Activated naive CD8-positive, alpha-beta T cell (primary cell): ENCODE measurements around the gene FRMPD4.

Experiments used
- H3K27ac Mint-ChIP-seq: one replicate; pipeline ENCODE4 v1.8.0; 2021; ENCODE audit warnings: mixed read lengths
- H3K27me3 Mint-ChIP-seq: one replicate; pipeline ENCODE4 v1.8.0; 2021; ENCODE audit warnings: mixed read lengths
- H3K36me3 Mint-ChIP-seq: one replicate; pipeline ENCODE4 v1.8.0; 2021; ENCODE audit warnings: mixed read lengths
- H3K4me1 Mint-ChIP-seq: one replicate; pipeline ENCODE4 v1.8.0; 2021; ENCODE audit warnings: low read depth, mixed read lengths
- H3K4me3 Mint-ChIP-seq: one replicate; pipeline ENCODE4 v1.8.0; 2021; ENCODE audit warnings: mild to moderate bottlenecking, mixed read lengths
- H3K9me3 Mint-ChIP-seq: one replicate; pipeline ENCODE4 v1.8.0; 2021; ENCODE audit warnings: low read depth, mixed read lengths

Gene FRMPD4

DNA sequence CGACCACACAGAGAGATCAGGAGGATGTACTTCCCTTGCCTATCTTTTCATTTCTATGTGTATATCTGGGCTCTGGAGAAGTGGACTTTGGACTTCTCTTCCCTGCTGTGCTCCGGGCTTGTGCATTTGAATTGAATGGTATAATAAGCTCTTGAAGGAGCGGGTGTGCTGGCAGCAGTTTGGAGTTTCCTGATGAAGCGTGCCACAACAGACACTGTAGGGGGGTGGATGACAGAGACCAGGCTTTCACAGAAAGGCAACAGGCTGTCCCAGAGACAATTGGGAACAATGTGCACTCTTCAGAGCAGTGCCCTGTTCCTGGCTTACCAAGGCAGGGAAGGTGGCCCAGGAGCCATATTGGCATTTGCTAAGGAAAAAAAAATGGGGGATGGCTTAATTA, 170.1 kb downstream of the FRMPD4 start:
- Mint-ChIP-seq H3K4me1 (no peaks in the 10 kb centered on the region), H3K4me3 (no peak overlapping the region), H3K27me3 (no peaks in the 10 kb centered on the region), H3K27ac (no peak overlapping the region), H3K9me3 (no peaks in the 10 kb centered on the region), H3K36me3 (no peaks in the 10 kb centered on the region)

- no peak overlapping the region for H3K27ac Mint-ChIP-seq
- no peaks in the 10 kb centered on the region for H3K4me1 Mint-ChIP-seq
- H3K36me3 Mint-ChIP-seq, result no peaks in the 10 kb centered on the region
- no peaks in the 10 kb centered on the region for H3K27me3 Mint-ChIP-seq
- no peaks in the 10 kb centered on the region for H3K9me3 Mint-ChIP-seq
- no peak overlapping the region for H3K4me3 Mint-ChIP-seq
Observed at GRCh38 chrX:12309040-12309743, 170.9 kb downstream of the FRMPD4 start.

DNA sequence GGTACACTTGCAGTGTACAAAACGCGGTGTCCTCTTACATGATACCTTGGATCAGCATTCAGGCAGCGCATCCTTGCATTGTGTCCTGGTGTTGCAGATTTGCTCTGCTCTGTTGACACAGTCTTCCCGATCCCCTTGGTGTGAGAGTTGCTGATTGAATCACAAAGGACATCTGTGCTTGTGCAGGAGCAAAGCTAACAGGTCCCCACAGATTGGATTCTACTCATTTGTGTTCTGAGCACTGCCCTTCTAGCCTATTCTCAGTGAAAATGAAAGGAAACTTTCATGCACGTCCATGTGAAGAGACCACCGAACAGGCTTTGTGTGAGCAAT, 171.4 kb downstream of the FRMPD4 start:
- H3K27ac Mint-ChIP-seq, result no peak overlapping the region

DNA sequence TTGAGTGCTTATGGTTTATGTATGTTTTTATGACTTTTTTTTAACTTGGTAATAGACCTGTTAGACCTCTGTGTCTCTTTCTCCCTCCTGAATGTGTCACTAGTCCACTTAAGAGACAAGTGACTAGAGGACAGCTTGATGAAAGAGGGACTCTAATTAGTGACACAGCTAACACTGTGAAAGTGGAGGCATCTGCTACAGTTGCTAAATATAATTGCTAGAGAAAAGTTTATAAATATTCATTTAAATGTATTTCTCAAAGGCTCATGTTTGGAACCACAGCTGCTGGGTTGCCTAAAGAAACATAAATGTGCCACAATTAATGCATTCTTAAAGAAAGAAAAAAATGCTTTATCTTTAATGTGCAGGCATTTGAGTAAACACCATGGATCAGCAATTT, 176.4 kb downstream of the FRMPD4 start:
- no peaks in the 10 kb centered on the region for H3K36me3 Mint-ChIP-seq
- no peaks in the 10 kb centered on the region for H3K27me3 Mint-ChIP-seq
- no peaks in the 10 kb centered on the region for H3K9me3 Mint-ChIP-seq

More for the DNA sequence above, 171.4 kb downstream of the FRMPD4 start:
- no peaks in the 10 kb centered on the region for H3K27me3 Mint-ChIP-seq
- no peaks in the 10 kb centered on the region for H3K9me3 Mint-ChIP-seq
- no peaks in the 10 kb centered on the region for H3K4me1 Mint-ChIP-seq
- H3K4me3 Mint-ChIP-seq, result no peak overlapping the region
- no peaks in the 10 kb centered on the region for H3K36me3 Mint-ChIP-seq

DNA sequence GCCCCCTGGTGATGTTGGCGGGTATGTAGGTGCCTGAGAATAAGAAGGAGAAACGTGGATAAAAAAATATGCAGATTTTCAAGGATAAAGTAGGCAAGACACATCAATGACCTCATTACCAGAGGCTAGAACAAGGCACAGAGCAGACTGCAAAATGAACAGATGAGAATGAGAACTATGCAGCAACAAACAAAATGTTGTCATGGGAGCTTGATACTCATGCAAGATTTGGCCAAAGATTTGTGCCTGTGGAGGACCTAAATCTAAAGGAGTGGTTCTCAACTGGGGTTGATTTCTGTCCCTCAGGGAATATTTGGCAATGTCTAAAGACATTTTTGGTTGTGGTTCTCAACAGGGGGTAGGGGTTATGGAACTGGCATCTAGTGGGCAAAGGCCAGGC, 177.3 kb downstream of the FRMPD4 start:
- H3K9me3 Mint-ChIP-seq, result no peaks in the 10 kb centered on the region
- H3K36me3 Mint-ChIP-seq, result no peaks in the 10 kb centered on the region
- no peak overlapping the region for H3K27ac Mint-ChIP-seq
- no peaks in the 10 kb centered on the region for H3K4me1 Mint-ChIP-seq
- no peak overlapping the region for H3K4me3 Mint-ChIP-seq
- no peaks in the 10 kb centered on the region for H3K27me3 Mint-ChIP-seq

More for the DNA sequence above, 176.4 kb downstream of the FRMPD4 start:
- Mint-ChIP-seq H3K4me3 (no peak overlapping the region), H3K27ac (no peak overlapping the region), H3K4me1 (no peaks in the 10 kb centered on the region)

- Mint-ChIP-seq H3K27ac (no peak overlapping the region), H3K4me1 (no peaks in the 10 kb centered on the region), H3K27me3 (no peaks in the 10 kb centered on the region), H3K4me3 (no peak overlapping the region), H3K9me3 (no peaks in the 10 kb centered on the region), H3K36me3 (no peaks in the 10 kb centered on the region)
Observed at GRCh38 chrX:12319003-12319519, 180.8 kb downstream of the FRMPD4 start.

GRCh38 chrX:12319992-12320391, 181.7 kb downstream of the FRMPD4 start:
- H3K4me3 Mint-ChIP-seq, result no peak overlapping the region
- H3K9me3 Mint-ChIP-seq, result no peaks in the 10 kb centered on the region
- no peak overlapping the region for H3K27ac Mint-ChIP-seq
- no peaks in the 10 kb centered on the region for H3K27me3 Mint-ChIP-seq
- no peaks in the 10 kb centered on the region for H3K36me3 Mint-ChIP-seq
- H3K4me1 Mint-ChIP-seq, result no peaks in the 10 kb centered on the region

GRCh38 chrX:12322031-12322430, 183.8 kb downstream of the FRMPD4 start:
- H3K27ac Mint-ChIP-seq, result no peak overlapping the region
- no peaks in the 10 kb centered on the region for H3K4me1 Mint-ChIP-seq
- H3K27me3 Mint-ChIP-seq, result no peaks in the 10 kb centered on the region
- H3K9me3 Mint-ChIP-seq, result no peaks in the 10 kb centered on the region
- H3K4me3 Mint-ChIP-seq, result no peak overlapping the region
- H3K36me3 Mint-ChIP-seq, result no peaks in the 10 kb centered on the region

DNA sequence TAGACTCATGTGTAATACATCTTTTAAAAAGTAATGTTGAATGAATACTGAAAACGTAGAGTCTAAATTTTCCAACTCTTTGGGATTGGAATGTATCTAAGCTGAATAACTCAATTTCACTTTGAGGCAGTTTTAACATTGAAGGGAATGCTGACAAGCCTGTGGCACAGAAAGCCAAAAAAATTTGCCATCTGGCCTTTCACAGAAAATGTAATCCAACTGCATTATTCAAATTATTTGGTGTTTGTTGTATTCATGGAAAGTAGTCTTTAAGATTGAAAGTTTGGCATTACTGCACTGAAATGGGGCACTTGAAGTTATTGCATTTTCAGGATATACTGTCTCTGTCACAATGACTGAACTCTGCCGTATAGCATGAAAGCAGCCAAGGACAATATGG, 186.9 kb downstream of the FRMPD4 start:
- Mint-ChIP-seq H3K4me1 (no peaks in the 10 kb centered on the region), H3K27me3 (peaks cover 1% of the 10 kb centered on the region), H3K36me3 (no peaks in the 10 kb centered on the region), H3K9me3 (no peaks in the 10 kb centered on the region), H3K27ac (no peak overlapping the region), H3K4me3 (no peak overlapping the region)

DNA sequence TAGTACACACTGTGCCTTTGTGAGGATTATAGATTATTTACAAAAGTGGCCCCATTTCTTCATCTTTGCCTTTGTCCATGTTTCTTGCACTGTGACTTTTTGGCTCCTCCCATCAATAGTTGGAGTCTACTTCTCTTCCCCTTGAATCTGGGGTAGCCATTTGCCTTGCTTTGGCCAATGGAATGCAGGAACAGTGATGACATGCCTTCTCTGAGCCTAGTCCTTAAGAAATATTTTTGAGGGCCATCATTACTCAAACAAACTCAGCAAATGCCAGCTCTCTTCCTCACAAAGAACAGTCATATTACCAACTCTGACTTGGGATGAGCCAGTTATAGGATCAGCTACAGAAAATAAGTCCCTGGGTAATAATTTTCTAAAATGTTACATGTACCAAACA, 189.6 kb downstream of the FRMPD4 start:
- H3K27ac Mint-ChIP-seq, result no peak overlapping the region
- no peaks in the 10 kb centered on the region for H3K4me1 Mint-ChIP-seq
- peaks cover 1% of the 10 kb centered on the region for H3K27me3 Mint-ChIP-seq
- H3K36me3 Mint-ChIP-seq, result no peaks in the 10 kb centered on the region
- no peaks in the 10 kb centered on the region for H3K9me3 Mint-ChIP-seq
- no peak overlapping the region for H3K4me3 Mint-ChIP-seq

DNA sequence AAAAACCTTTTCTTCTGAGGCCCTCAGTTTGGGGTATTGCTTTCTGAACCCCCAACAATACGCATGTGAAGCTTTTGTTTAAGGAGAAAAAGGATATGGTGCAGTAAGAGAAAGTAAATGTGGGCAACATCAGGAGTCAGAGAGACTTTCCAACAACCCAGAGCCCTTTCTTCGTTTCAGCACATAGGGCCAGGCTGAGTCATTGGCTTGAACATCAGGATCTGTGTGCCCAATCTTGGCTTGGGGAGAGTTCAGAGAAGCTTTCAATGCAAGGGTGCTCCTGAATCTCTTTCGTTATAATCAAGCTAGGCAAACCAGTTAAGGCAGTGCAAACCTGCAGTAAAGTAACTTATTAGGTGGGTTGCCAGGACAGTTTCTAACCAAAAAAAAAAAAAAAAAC, 191.2 kb downstream of the FRMPD4 start:
- Mint-ChIP-seq H3K9me3 (no peaks in the 10 kb centered on the region), H3K36me3 (no peaks in the 10 kb centered on the region), H3K27ac (no peak overlapping the region), H3K4me1 (no peaks in the 10 kb centered on the region), H3K4me3 (no peak overlapping the region), H3K27me3 (peaks cover 1% of the 10 kb centered on the region)

- no peak overlapping the region for H3K4me3 Mint-ChIP-seq
- no peaks in the 10 kb centered on the region for H3K9me3 Mint-ChIP-seq
- no peaks in the 10 kb centered on the region for H3K4me1 Mint-ChIP-seq
- no peaks in the 10 kb centered on the region for H3K36me3 Mint-ChIP-seq
- H3K27me3 Mint-ChIP-seq, result peaks cover 1% of the 10 kb centered on the region
- H3K27ac Mint-ChIP-seq, result no peak overlapping the region
Observed at GRCh38 chrX:12330841-12331240, 192.6 kb downstream of the FRMPD4 start.

DNA sequence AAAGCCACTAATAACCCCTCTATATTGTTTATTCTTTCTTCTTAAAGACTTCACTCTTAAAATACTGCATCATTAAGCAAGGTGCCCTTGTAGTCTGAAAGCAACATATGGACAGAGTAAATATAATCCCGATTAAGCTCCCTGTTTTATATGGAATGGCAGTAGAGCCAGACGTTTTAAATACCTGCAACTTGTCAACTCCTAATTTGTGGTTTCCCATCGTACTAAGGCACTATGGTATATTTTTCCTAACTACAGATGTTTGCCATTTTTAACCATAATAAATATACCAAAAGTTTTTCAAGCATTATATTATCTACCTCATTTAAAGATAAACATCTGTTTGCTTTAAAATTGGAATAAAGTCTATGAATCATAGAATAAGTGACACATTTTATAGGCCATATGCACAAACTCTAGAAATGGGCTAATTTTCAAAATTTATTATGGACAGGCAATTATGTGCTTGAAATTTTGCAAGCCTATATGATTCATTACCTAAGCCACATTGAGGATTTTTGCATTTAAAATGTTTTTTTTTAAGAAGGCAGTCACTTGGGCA, 194.6 kb downstream of the FRMPD4 start:
- Mint-ChIP-seq H3K9me3 (no peaks in the 10 kb centered on the region), H3K27ac (no peak overlapping the region), H3K4me1 (no peaks in the 10 kb centered on the region), H3K27me3 (peaks cover 1% of the 10 kb centered on the region), H3K4me3 (no peak overlapping the region), H3K36me3 (no peaks in the 10 kb centered on the region)

DNA sequence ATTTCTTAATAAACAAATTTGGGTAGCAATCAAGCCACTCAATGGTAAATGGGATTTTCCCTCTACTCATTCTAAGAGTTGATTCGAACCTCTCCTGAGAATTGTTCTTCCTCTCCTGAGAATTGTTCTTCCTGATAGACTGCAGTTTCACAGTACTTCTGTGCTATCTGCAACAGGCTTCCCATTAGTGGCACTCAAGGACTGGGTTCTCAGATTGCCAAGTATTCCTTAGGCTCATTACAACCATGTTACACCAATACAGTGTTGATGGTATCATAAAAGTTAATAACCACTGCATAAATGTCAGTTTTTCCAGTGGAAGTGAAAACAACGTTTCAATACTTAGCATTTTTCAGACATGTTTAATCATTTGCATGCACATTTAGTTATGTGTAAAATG, 201.6 kb downstream of the FRMPD4 start:
- H3K9me3 Mint-ChIP-seq, result no peaks in the 10 kb centered on the region
- H3K27me3 Mint-ChIP-seq, result no peaks in the 10 kb centered on the region
- H3K4me1 Mint-ChIP-seq, result no peaks in the 10 kb centered on the region
- H3K27ac Mint-ChIP-seq, result no peak overlapping the region
- H3K4me3 Mint-ChIP-seq, result no peak overlapping the region
- no peaks in the 10 kb centered on the region for H3K36me3 Mint-ChIP-seq

DNA sequence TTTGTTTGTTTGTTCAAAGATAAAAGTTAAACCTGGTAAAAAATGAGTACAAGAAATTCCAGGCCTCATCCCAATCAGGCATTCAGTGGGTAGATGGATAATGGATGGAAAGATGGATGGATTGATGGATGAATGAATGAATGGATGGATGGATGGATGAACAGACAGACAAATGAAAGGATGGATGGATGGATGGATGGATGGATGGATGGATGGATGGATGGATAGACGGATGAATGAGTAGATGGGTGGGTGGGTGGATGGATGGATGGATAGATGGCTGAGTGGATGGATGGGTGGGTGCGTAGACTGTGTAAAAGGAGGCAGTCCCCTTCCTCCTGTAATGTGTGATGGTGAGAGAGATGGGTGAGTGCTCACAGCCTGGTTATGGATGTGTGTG, 206.7 kb downstream of the FRMPD4 start:
- Mint-ChIP-seq H3K4me3 (no peak overlapping the region), H3K9me3 (no peaks in the 10 kb centered on the region), H3K27me3 (no peaks in the 10 kb centered on the region), H3K27ac (no peak overlapping the region), H3K36me3 (no peaks in the 10 kb centered on the region), H3K4me1 (no peaks in the 10 kb centered on the region)

DNA sequence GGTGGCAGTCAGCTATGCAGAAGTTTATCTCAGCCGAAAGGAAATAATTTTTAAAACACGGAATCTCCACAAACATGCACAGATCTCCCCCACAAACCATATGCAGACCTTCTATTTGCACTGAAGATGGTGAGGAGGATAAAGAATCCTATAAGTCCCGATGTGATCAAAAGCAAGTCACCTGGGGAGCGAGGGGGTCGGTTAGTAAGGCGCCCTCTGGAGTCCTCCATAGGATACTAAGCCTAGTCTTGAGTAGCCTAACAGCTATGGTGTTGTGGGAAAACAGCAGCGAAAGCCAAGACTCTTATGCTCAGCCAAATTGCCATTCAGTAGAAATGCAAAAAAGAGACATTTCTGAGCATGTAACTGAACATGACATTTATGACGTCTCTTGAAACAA, 210.9 kb downstream of the FRMPD4 start:
- H3K27ac Mint-ChIP-seq, result no peak overlapping the region
- H3K4me3 Mint-ChIP-seq, result no peak overlapping the region
- no peaks in the 10 kb centered on the region for H3K27me3 Mint-ChIP-seq
- H3K9me3 Mint-ChIP-seq, result no peaks in the 10 kb centered on the region
- H3K4me1 Mint-ChIP-seq, result no peaks in the 10 kb centered on the region
- no peaks in the 10 kb centered on the region for H3K36me3 Mint-ChIP-seq
